ENCODE results near the gene VAV1. TPM values are rescaled to one million over a fixed set of nuclear protein-coding genes. Genes with fewer than 3 reads are reported as not detected.

VAV1 gene
- total and polyA plus RNA-seq, 9 of the 15 experiments (the other 6 are each of a cell fraction or from before 2014, with no cell fraction given), result 0.46 to 20.1 (median 11.1) TPM

- TF ChIP-seq PHF20 (IDR thresholded peaks at IDR 0.05; ENCODE audit: partially characterized antibody), result no peak
- 0 out of 4 replicates have a peak, but pooled peaks of 1 of the 2 experiments have one; percentile 17 for TF ChIP-seq KDM4B (IDR thresholded peaks at IDR 0.05; ENCODE audit: borderline replicate concordance in 2 of 2, low read depth in 1 of 2)
- TF ChIP-seq, protein P1, sequence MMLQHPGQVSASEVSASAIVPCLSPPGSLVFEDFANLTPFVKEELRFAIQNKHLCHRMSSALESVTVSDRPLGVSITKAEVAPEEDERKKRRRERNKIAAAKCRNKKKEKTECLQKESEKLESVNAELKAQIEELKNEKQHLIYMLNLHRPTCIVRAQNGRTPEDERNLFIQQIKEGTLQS (IDR thresholded peaks at IDR 0.05), result no peak
- TF ChIP-seq, protein P1 (CRISPR knock-in tag; conservative IDR thresholded peaks at IDR 0.05), result no peak
- no peak for TF ChIP-seq ARID4B (CRISPR knock-in tag; IDR thresholded peaks at IDR 0.05)
- no peak for TF ChIP-seq C11orf30 (IDR thresholded peaks at IDR 0.05; ENCODE audit: low read depth)
- TF ChIP-seq ZNF274 (IDR thresholded peaks at IDR 0.05; ENCODE audit: borderline replicate concordance, low read depth, low read length), result no peak
- no peak for TF ChIP-seq TCFL5 (CRISPR knock-in tag; conservative IDR thresholded peaks at IDR 0.05)
- no peak for TF ChIP-seq OTX1 (CRISPR knock-in tag; IDR thresholded peaks at IDR 0.05)
- no peak for TF ChIP-seq STAG1 (CRISPR knock-in tag; IDR thresholded peaks at IDR 0.05; ENCODE audit: borderline replicate concordance)
- no peak for TF ChIP-seq KLF1 (tag; IDR thresholded peaks at IDR 0.05)
- TF ChIP-seq GTF2E2 (tag; IDR thresholded peaks at IDR 0.05), result no peak
- no peak for TF ChIP-seq KAT7 (CRISPR knock-in tag; IDR thresholded peaks at IDR 0.05; ENCODE audit: borderline replicate concordance)
- peak; percentile 15; the same call in 1 of the 2 replicates for TF ChIP-seq CREB3L1 (IDR thresholded peaks at IDR 0.05; ENCODE audit: borderline replicate concordance, low read depth)
- TF ChIP-seq NFATC3 (IDR thresholded peaks at IDR 0.05), result no peak
- no peak for TF ChIP-seq ZNF507 (tag; conservative IDR thresholded peaks at IDR 0.05)
- TF ChIP-seq MYC (IDR thresholded peaks at IDR 0.05; ENCODE audit: low read depth, low read length), result no peak
- no peak for TF ChIP-seq MYC (CRISPR knock-in tag; IDR thresholded peaks at IDR 0.05; ENCODE audit: borderline replicate concordance, low read depth)
- no peak for TF ChIP-seq ELK1 (CRISPR knock-in tag; IDR thresholded peaks at IDR 0.05)
- TF ChIP-seq ZNF143 (CRISPR knock-in tag; IDR thresholded peaks at IDR 0.05), result no peak
These were observed 31.7 kb upstream of the VAV1 start (continued) for GRCh38 chr19:6740589-6741343.

Measured in K562 (cell line).